Astrocyte (in vitro differentiated cells and primary cell): Measurements from ENCODE around the gene PTPRD.

Source experiments
- EZH2 ChIP-seq: IDR thresholded peaks from 2 replicates; pipeline ENCODE4 v1.6.1; 2012; ENCODE audit warnings: mild to moderate bottlenecking, low read length, inconsistent platforms; ENCODE audit not compliant: insufficient read depth
- TF ChIP-seq, protein P1 (sequence below): IDR thresholded peaks from 2 replicates; pipeline ENCODE4 v1.5.1; 2011; ENCODE audit warnings: low read depth, mild to moderate bottlenecking, inconsistent platforms, low read length, moderate library complexity; ENCODE audit not compliant: insufficient read depth

DNA sequence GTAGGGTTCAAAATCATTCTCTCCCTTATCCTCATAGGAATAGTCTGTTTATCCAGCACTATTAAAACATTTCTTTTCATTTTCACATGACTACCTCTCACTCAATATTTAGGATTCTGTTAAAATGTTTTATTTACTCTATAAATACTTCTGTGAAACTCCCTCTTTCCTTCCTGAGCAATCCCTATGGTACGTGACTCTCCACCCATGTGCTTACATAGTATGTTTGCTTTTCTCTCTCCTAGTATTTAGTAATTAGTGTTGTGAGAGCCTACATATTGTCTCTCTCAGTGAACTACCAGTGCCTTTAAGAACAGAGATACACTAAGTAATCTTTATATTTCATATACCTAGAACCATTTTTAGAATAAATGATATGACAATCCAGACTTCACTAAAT, 46.0 kb downstream of the PTPRD start:
- TF ChIP-seq, protein P1, sequence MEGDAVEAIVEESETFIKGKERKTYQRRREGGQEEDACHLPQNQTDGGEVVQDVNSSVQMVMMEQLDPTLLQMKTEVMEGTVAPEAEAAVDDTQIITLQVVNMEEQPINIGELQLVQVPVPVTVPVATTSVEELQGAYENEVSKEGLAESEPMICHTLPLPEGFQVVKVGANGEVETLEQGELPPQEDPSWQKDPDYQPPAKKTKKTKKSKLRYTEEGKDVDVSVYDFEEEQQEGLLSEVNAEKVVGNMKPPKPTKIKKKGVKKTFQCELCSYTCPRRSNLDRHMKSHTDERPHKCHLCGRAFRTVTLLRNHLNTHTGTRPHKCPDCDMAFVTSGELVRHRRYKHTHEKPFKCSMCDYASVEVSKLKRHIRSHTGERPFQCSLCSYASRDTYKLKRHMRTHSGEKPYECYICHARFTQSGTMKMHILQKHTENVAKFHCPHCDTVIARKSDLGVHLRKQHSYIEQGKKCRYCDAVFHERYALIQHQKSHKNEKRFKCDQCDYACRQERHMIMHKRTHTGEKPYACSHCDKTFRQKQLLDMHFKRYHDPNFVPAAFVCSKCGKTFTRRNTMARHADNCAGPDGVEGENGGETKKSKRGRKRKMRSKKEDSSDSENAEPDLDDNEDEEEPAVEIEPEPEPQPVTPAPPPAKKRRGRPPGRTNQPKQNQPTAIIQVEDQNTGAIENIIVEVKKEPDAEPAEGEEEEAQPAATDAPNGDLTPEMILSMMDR, result no peak
- TF ChIP-seq EZH2, result no peak
